Left renal cortex interstitium (tissue), 4 donors: Measurements from ENCODE around the gene ETV1. TPM values are rescaled to one million over a fixed set of nuclear protein-coding genes. Genes with fewer than 3 reads are reported as not detected.
"Not testable (repeated sequence)": the region's sequence is repeated elsewhere in the genome, so short reads cannot be mapped to it uniquely, and the experiment has no call there.

Source experiments
- DNase-seq, 4 donors: peaks; one replicate each; pipeline ENCODE4 v3.0.0-alpha.2; 2013; ENCODE audit warnings: low read depth in 4 of 4, low spot score in 2 of 4, missing footprints in 1 of 4
- polyA plus RNA-seq, 4 donors: library from polyadenylated mRNA; unstranded; fragments of 120-200 nt; gene quantifications; one replicate each; pipeline ENCODE4 v1.2.1, GENCODE V29; 2013; ENCODE audit not compliant: insufficient read length in 4 of 4

Gene ETV1
- polyA plus RNA-seq, 4 donors, result 31.6 to 40.5 (median 34.8) TPM

GRCh38 chr7:13933536-13933935 is 55.9 kb downstream of the ETV1 start:
- DNase-seq, result no peak

- DNase-seq, result no peak
These were observed 56.4 kb downstream of the ETV1 start for GRCh38 chr7:13933091-13933490.

GRCh38 chr7:13932131-13932530 is 57.3 kb downstream of the ETV1 start:
- no peak for DNase-seq

GRCh38 chr7:13921062-13921461 is 68.4 kb downstream of the ETV1 start:
- DNase-seq, result no peak

- peak; percentile 71 to 92 (median 86) for DNase-seq
These were observed 69.3 kb downstream of the ETV1 start for GRCh38 chr7:13920053-13920697.

- DNase-seq, result not testable (repeated sequence)
These were observed 71.1 kb downstream of the ETV1 start for GRCh38 chr7:13918333-13918732.

- DNase-seq, result not testable (repeated sequence)
These were observed 72.4 kb downstream of the ETV1 start for GRCh38 chr7:13917103-13917502.

GRCh38 chr7:13915891-13916290 is 73.6 kb downstream of the ETV1 start:
- no peak for DNase-seq

GRCh38 chr7:13912715-13913278 is 76.7 kb downstream of the ETV1 start:
- DNase-seq, result peak in 1 of 4 donors; percentile 63

GRCh38 chr7:13911909-13912308 is 77.6 kb downstream of the ETV1 start:
- DNase-seq, result no peak

GRCh38 chr7:13910805-13911551 is 78.5 kb downstream of the ETV1 start:
- DNase-seq, result no peak

- no peak for DNase-seq
These were observed 80.6 kb downstream of the ETV1 start for GRCh38 chr7:13908667-13909397.

GRCh38 chr7:13907831-13908230 is 81.6 kb downstream of the ETV1 start:
- no peak for DNase-seq

GRCh38 chr7:13904689-13905088 is 84.8 kb downstream of the ETV1 start:
- DNase-seq, result no peak

GRCh38 chr7:13904007-13904406 is 85.5 kb downstream of the ETV1 start:
- no peak for DNase-seq

GRCh38 chr7:13901577-13901976 is 87.9 kb downstream of the ETV1 start:
- no peak for DNase-seq

- no peak for DNase-seq
These were observed 90.4 kb downstream of the ETV1 start for GRCh38 chr7:13898957-13899670.

GRCh38 chr7:13897819-13898218 is 91.6 kb downstream of the ETV1 start:
- DNase-seq, result no peak

- no peak for DNase-seq
These were observed 94.5 kb downstream of the ETV1 start for GRCh38 chr7:13894954-13895353.

GRCh38 chr7:13894377-13894776 is 95.1 kb downstream of the ETV1 start:
- DNase-seq, result no peak

GRCh38 chr7:13890793-13891192 is 98.7 kb downstream of the ETV1 start:
- no peak for DNase-seq
